Glomerular visceral epithelial cell (primary cell): ENCODE results near the gene MAB21L4.

Experiments used
- DNase-seq: peaks from one replicate; pipeline ENCODE4 v3.0.0-alpha.2; 2016; ENCODE audit errors: extremely low spot score

MAB21L4 gene

GRCh38 chr2:240895656-240896388 lies at the start of gene MAB21L4:
MAB21L4 (minus strand) TSS chr2:240896156; CDS start chr2:240895997, 159 bp downstream.
- no peak for DNase-seq

GRCh38 chr2:240936106-240936505 lies 40.1 kb upstream of the MAB21L4 start:
- DNase-seq, result no peak

- no peak for DNase-seq
Observed at GRCh38 chr2:240935103-240935876, 39.3 kb upstream of the MAB21L4 start.

GRCh38 chr2:240934701-240935102 lies 38.7 kb upstream of the MAB21L4 start:
- no peak for DNase-seq

- no peak for DNase-seq
Observed at GRCh38 chr2:240933966-240934700, 38.2 kb upstream of the MAB21L4 start.

- DNase-seq, result no peak
Observed at GRCh38 chr2:240933048-240933965, 37.4 kb upstream of the MAB21L4 start.

- DNase-seq, result no peak
Observed at GRCh38 chr2:240932724-240933047, 36.7 kb upstream of the MAB21L4 start.

GRCh38 chr2:240932001-240932723 lies 36.2 kb upstream of the MAB21L4 start:
- DNase-seq, result no peak

GRCh38 chr2:240931319-240931949 lies 35.5 kb upstream of the MAB21L4 start:
- DNase-seq, result no peak

GRCh38 chr2:240930631-240931318 lies 34.8 kb upstream of the MAB21L4 start:
- DNase-seq, result no peak

GRCh38 chr2:240930096-240930630 lies 34.2 kb upstream of the MAB21L4 start:
- no peak for DNase-seq

GRCh38 chr2:240929364-240930095 lies 33.6 kb upstream of the MAB21L4 start:
- no peak for DNase-seq

- DNase-seq, result no peak
Observed at GRCh38 chr2:240928476-240929363, 32.8 kb upstream of the MAB21L4 start.

GRCh38 chr2:240927390-240927781 lies 31.4 kb upstream of the MAB21L4 start:
- DNase-seq, result no peak

- DNase-seq, result no peak
Observed at GRCh38 chr2:240926516-240927389, 30.8 kb upstream of the MAB21L4 start.

GRCh38 chr2:240925568-240926515 lies 29.9 kb upstream of the MAB21L4 start:
- DNase-seq, result no peak
